HG02973 (cell line): ENCODE results near the gene ARHGAP40.

Source experiments
- ATAC-seq: cut with Tn5 transposase; IDR thresholded peaks from one replicate; pipeline ENCODE4 v1.9.1; 2021; ENCODE audit warnings: moderate library complexity; ENCODE audit not compliant: unreplicated experiment

The ARHGAP40 gene

GRCh38 chr20:38645980-38646858 lies 44.6 kb downstream of the ARHGAP40 start:
- peak; percentile 74 for ATAC-seq

GRCh38 chr20:38649275-38649891 lies 47.8 kb downstream of the ARHGAP40 start:
- no peak for ATAC-seq

GRCh38 chr20:38650010-38650409 lies 48.4 kb downstream of the ARHGAP40 start:
- ATAC-seq: no peak

GRCh38 chr20:38651154-38651553 lies 49.5 kb downstream of the ARHGAP40 start:
- ATAC-seq: no peak

- no peak for ATAC-seq
Measured at GRCh38 chr20:38651562-38651961, 50.0 kb downstream of the ARHGAP40 start.

GRCh38 chr20:38652995-38653394 lies 51.4 kb downstream of the ARHGAP40 start:
- no peak for ATAC-seq

- ATAC-seq: no peak
Measured at GRCh38 chr20:38657390-38657789, 55.8 kb downstream of the ARHGAP40 start.

- no peak for ATAC-seq
Measured at GRCh38 chr20:38658879-38659596, 57.4 kb downstream of the ARHGAP40 start.

- no peak for ATAC-seq
Measured at GRCh38 chr20:38659597-38659880, 57.9 kb downstream of the ARHGAP40 start.

- no peak for ATAC-seq
Measured at GRCh38 chr20:38660429-38660828, 58.8 kb downstream of the ARHGAP40 start.

- ATAC-seq: no peak
Measured at GRCh38 chr20:38663660-38664059, 62.1 kb downstream of the ARHGAP40 start.

GRCh38 chr20:38664284-38664683 lies 62.7 kb downstream of the ARHGAP40 start:
- ATAC-seq: no peak

- no peak for ATAC-seq
Measured at GRCh38 chr20:38665094-38665493, 63.5 kb downstream of the ARHGAP40 start.

- ATAC-seq: no peak
Measured at GRCh38 chr20:38665506-38666285, 64.1 kb downstream of the ARHGAP40 start.

- ATAC-seq: no peak
Measured at GRCh38 chr20:38667417-38667956, 65.9 kb downstream of the ARHGAP40 start.

GRCh38 chr20:38669688-38670087 lies 68.1 kb downstream of the ARHGAP40 start:
- ATAC-seq: no peak

GRCh38 chr20:38670786-38671185 lies 69.2 kb downstream of the ARHGAP40 start:
- ATAC-seq: no peak

GRCh38 chr20:38671186-38671585 lies 69.6 kb downstream of the ARHGAP40 start:
- no peak for ATAC-seq

- ATAC-seq: no peak
Measured at GRCh38 chr20:38671701-38672292, 70.2 kb downstream of the ARHGAP40 start.

- ATAC-seq: no peak
Measured at GRCh38 chr20:38672504-38672903, 70.9 kb downstream of the ARHGAP40 start.
